Panc1 (cell line): Measurements from ENCODE around the gene GTF3A.

Experiments used
- CTCF ChIP-seq: fragments of 450-650 bp; IDR thresholded peaks from 2 replicates; pipeline ENCODE4 v1.5.1; 2017; ENCODE audit warnings: mild to moderate bottlenecking
- POLR2AphosphoS5 ChIP-seq: IDR thresholded peaks from 2 replicates; pipeline ENCODE4 v1.6.1; 2012; ENCODE audit warnings: mild to moderate bottlenecking, low read depth, low read length, moderate library complexity
- REST ChIP-seq, 2 experiments: IDR thresholded peaks; 2 replicates each; pipeline ENCODE4 v1.6.1; 2011 to 2012; ENCODE audit warnings: low read depth in 2 of 2, control low read depth in 1 of 2, low read length in 1 of 2, mild to moderate bottlenecking in 1 of 2, moderate library complexity in 1 of 2; ENCODE audit not compliant: insufficient read depth in 1 of 2
- SIN3A ChIP-seq: IDR thresholded peaks from 2 replicates; pipeline ENCODE4 v1.6.1; 2012; ENCODE audit warnings: low read depth, mild to moderate bottlenecking, low read length, moderate library complexity, borderline replicate concordance; ENCODE audit not compliant: insufficient read depth

DNA sequence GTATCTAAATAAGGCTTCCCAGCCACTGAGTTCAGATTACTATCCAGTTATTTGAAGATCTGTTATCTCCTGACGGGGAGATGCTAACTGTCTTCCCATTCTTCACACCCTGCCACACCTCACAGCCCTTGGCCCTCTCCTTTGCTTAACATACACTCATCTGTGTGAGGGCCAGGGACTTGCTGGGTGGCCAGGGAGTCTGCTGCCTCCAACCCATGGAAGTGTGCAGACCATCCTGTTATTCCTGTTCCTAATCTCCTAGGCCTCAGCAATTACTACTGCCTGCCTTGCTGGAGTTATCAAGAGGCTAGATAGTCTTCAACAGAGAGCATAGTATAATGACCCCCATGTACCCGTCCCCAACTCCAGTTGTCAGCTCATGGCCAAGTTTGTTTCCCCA lies 36.2 kb upstream of the GTF3A start:
- no peak for TF ChIP-seq CTCF
- no peak for TF ChIP-seq SIN3A
- TF ChIP-seq POLR2AphosphoS5: no peak
- no peak for TF ChIP-seq REST (IDR thresholded peaks at IDR 0.05; ENCODE audit: insufficient read depth in 1 of 2, low read depth in 2 of 2, low read length in 1 of 2)
